Measurements from ENCODE around the gene OSGIN1. TPM values are rescaled to one million over a fixed set of nuclear protein-coding genes. Genes with fewer than 3 reads are reported as not detected.
"Not testable (repeated sequence)": the region's sequence is repeated elsewhere in the genome, so short reads cannot be mapped to it uniquely, and the experiment has no call there.

Gene OSGIN1
- total RNA-seq, 1 donor from 2014 or later = 1.1 TPM

GRCh38 chr16:83946781-83947566 is 6.1 kb upstream of the OSGIN1 start:
- Histone ChIP-seq H3K4me3 (ENCODE audit: low read depth, low read length) (no peak overlapping the region), H3K36me3 (ENCODE audit: control insufficient read depth, insufficient read depth, low read length) (no peaks in the 10 kb centered on the region), H3K27me3 (ENCODE audit: control insufficient read depth, insufficient read depth, low read length) (no peaks in the 10 kb centered on the region)
- TF ChIP-seq, protein P1, sequence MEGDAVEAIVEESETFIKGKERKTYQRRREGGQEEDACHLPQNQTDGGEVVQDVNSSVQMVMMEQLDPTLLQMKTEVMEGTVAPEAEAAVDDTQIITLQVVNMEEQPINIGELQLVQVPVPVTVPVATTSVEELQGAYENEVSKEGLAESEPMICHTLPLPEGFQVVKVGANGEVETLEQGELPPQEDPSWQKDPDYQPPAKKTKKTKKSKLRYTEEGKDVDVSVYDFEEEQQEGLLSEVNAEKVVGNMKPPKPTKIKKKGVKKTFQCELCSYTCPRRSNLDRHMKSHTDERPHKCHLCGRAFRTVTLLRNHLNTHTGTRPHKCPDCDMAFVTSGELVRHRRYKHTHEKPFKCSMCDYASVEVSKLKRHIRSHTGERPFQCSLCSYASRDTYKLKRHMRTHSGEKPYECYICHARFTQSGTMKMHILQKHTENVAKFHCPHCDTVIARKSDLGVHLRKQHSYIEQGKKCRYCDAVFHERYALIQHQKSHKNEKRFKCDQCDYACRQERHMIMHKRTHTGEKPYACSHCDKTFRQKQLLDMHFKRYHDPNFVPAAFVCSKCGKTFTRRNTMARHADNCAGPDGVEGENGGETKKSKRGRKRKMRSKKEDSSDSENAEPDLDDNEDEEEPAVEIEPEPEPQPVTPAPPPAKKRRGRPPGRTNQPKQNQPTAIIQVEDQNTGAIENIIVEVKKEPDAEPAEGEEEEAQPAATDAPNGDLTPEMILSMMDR (IDR thresholded peaks at IDR 0.05; ENCODE audit: insufficient read depth, low read length, severe bottlenecking) = no peak
- FAIRE-seq = no peak
- no peak for DNase-seq (ENCODE audit: low read depth)

DNA sequence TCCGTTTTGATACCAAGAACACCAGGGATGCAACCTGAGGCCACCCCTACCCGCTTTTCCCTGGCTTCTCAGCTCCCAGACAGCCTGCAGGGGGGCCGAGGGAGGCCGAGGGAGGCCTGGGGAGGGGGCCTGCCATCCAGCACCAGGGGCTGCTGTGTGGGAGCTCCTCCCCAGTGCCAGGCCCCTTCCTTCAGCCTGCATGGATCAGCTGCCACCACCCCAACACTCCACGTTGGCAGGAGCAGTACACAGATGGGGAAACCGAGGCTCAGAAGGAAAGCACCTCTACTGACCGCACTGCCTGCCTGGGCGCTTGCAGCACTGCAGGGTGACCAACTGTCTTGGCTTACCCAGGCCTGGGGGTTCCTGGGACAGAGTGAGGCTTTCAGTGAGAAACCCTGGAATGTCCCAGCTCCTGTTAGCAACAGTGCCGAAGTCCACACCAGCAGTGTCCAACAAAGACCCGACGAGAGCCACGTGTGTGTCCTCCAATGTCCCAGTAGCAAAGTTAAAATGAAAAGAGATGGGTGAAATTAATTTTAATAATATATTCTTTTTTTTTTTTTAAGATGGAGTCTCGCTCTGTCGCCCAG is 5.3 kb upstream of the OSGIN1 start:
- Histone ChIP-seq H3K4me3 (ENCODE audit: low read depth, low read length) (no peak overlapping the region), H3K27me3 (ENCODE audit: control insufficient read depth, insufficient read depth, low read length) (no peaks in the 10 kb centered on the region), H3K36me3 (ENCODE audit: control insufficient read depth, insufficient read depth, low read length) (no peaks in the 10 kb centered on the region)
- TF ChIP-seq, protein P1 (IDR thresholded peaks at IDR 0.05; ENCODE audit: insufficient read depth, low read length, severe bottlenecking) = no peak
- DNase-seq (ENCODE audit: low read depth) (no peak), FAIRE-seq (no peak)

GRCh38 chr16:83948914-83949723 is 3.9 kb upstream of the OSGIN1 start:
- DNase-seq (ENCODE audit: low read depth) (no peak), FAIRE-seq (no peak)
- TF ChIP-seq, protein P1 (IDR thresholded peaks at IDR 0.05; ENCODE audit: insufficient read depth, low read length, severe bottlenecking) = no peak
- no peak overlapping the region for H3K4me3 ChIP-seq (ENCODE audit: low read depth, low read length)
- no peaks in the 10 kb centered on the region for H3K36me3 ChIP-seq (ENCODE audit: control insufficient read depth, insufficient read depth, low read length)
- H3K27me3 ChIP-seq (ENCODE audit: control insufficient read depth, insufficient read depth, low read length) = no peaks in the 10 kb centered on the region

DNA sequence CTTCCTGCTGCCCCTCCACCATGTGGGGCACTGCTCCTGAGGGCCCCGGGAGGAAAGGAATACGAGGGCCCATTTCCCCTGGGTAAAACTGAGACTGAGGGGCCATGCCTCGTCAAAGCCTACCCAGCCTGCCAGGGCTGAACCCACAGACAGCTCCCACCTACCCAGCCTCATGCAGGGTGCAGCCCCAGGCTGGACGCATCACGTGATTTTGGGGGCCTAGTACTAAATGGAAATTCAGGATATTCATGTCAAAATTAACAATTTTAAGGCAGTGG is 3.4 kb upstream of the OSGIN1 start:
- Histone ChIP-seq H3K4me3 (ENCODE audit: low read depth, low read length) (no peak overlapping the region), H3K36me3 (ENCODE audit: control insufficient read depth, insufficient read depth, low read length) (no peaks in the 10 kb centered on the region), H3K27me3 (ENCODE audit: control insufficient read depth, insufficient read depth, low read length) (no peaks in the 10 kb centered on the region)
- DNase-seq (ENCODE audit: low read depth) (no peak), FAIRE-seq (no peak)
- TF ChIP-seq, protein P1 (IDR thresholded peaks at IDR 0.05; ENCODE audit: insufficient read depth, low read length, severe bottlenecking) = no peak

DNA sequence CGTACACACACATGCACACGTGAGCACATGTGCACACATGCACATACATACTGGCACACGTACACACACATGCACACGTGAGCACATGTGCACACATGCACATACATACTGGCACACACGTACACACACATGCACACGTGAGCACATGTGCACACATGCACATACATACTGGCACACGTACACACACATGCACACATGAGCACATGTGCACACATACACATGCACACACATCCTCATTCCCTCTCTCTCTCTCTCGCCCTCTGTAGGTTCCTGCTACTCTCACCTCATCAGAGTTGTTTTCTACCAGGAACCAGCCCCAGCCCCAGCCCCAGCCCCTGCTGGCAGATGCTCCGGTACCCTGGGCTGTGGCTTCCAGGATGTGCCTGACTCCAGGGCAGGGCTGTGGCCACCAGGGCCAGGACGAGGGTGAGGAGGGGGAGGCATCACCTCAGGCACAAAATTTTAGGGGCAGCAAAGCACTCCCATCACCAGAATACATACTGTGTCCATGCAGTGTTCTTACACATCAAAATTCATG is 2.1 kb upstream of the OSGIN1 start:
- DNase-seq (ENCODE audit: low read depth); H3K4me3 ChIP-seq (ENCODE audit: low read depth, low read length); H3K27me3 ChIP-seq (ENCODE audit: control insufficient read depth, insufficient read depth, low read length); FAIRE-seq; H3K36me3 ChIP-seq (ENCODE audit: control insufficient read depth, insufficient read depth, low read length): not testable (repeated sequence)

DNA sequence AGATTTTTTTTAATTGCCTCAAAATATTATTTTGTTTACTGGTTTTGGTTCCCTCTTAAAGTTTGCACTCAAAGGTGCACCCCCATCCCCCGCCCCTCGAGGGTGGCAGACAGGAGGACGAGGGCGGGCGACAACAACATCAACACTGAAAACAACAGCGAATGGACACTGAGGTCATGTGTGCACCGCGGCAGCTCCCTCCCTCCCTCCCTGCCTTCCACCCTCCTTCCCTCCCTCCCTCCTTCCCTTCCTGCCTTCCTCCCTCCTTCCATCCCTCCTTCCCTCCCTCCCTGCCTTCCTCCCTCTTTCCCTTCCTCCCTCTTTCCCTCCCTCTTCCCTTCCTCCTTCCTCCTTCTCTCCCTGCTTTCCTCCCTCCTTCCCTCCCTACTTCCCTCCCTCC is 1.5 kb upstream of the OSGIN1 start:
- no peaks in the 10 kb centered on the region for H3K27me3 ChIP-seq (ENCODE audit: control insufficient read depth, insufficient read depth, low read length)
- peaks cover 2% of the 10 kb centered on the region for H3K36me3 ChIP-seq (ENCODE audit: control insufficient read depth, insufficient read depth, low read length)
- no peak overlapping the region for H3K4me3 ChIP-seq (ENCODE audit: low read depth, low read length)
- FAIRE-seq (no peak), DNase-seq (ENCODE audit: low read depth) (no peak)
- TF ChIP-seq, protein P1 (IDR thresholded peaks at IDR 0.05; ENCODE audit: insufficient read depth, low read length, severe bottlenecking) = no peak

All from bronchial epithelial cell (primary cell).